Measurements from ENCODE around the gene GABRB1. TPM values are rescaled to one million over a fixed set of nuclear protein-coding genes. Genes with fewer than 3 reads are reported as not detected.

GABRB1 gene
- total and polyA plus RNA-seq, 2 donors (not counting 3 experiments of a cell fraction or from before 2014, with no cell fraction given) = not detected

- Histone ChIP-seq H3K4me2 (ENCODE audit: insufficient read depth, low read length) (no peak overlapping the region), H3K4me1 (ENCODE audit: control insufficient read depth, extremely low read depth, insufficient read depth, low read length) (no peaks in the 10 kb centered on the region), H3K4me3 (replicated peaks in 1 of 3; ENCODE audit: insufficient read depth in 1 of 3, low read depth in 1 of 3, low read length in 3 of 3) (no peak overlapping the region), H3K9me3 (replicated peaks; ENCODE audit: control insufficient read depth, insufficient read depth, low read length) (no peaks in the 10 kb centered on the region), H4K20me1 (replicated peaks; ENCODE audit: control insufficient read depth, extremely low read depth, insufficient read depth, low read length) (no peaks in the 10 kb centered on the region), H3K36me3 (ENCODE audit: control insufficient read depth in 2 of 2, extremely low read depth in 1 of 2, insufficient read depth in 2 of 2, low read length in 2 of 2) (no peaks in the 10 kb centered on the region), H2AFZ (ENCODE audit: low read depth, low read length) (no peak overlapping the region), H3K27me3 (ENCODE audit: control insufficient read depth in 2 of 2, insufficient read depth in 2 of 2, low read length in 2 of 2) (peaks cover 3 to 5% of the 10 kb centered on the region in 2 experiments), H3K79me2 (ENCODE audit: control insufficient read depth, insufficient read depth, low read length) (no peaks in the 10 kb centered on the region), H3K27ac (ENCODE audit: insufficient read depth, low read depth, low read length) (no peak overlapping the region), H3K9me1 (replicated peaks; ENCODE audit: control insufficient read depth, extremely low read depth, insufficient read depth, low read length) (no peaks in the 10 kb centered on the region), H3K9ac (replicated peaks; ENCODE audit: extremely low read depth, insufficient read depth, low read length) (no peak overlapping the region)
- BruUV-seq (replicated peaks) = no TSS peak
- CTCF ChIA-PET = interaction anchor here (1.4 kb wide), 1 partner anchor 69 kb away, joined by 3 read pairs; no protein-coding TSS in a partner anchor
- TF ChIP-seq MYC (IDR thresholded peaks at IDR 0.05; ENCODE audit: low read depth, low read length) (no peak), GATA2 (IDR thresholded peaks at IDR 0.05; ENCODE audit: insufficient read depth, insufficient read length, low read depth, low read length) (no peak), CTCF (IDR thresholded peaks at IDR 0.05; ENCODE audit: extremely low read depth in 1 of 2, insufficient read depth in 1 of 2, low read depth in 1 of 2, low read length in 2 of 2) (no peak), JUN (IDR thresholded peaks at IDR 0.05; ENCODE audit: borderline replicate concordance, insufficient read depth, insufficient read length, low read depth) (no peak), EZH2 (IDR thresholded peaks at IDR 0.05; ENCODE audit: borderline replicate concordance, low read depth, low read length, severe bottlenecking) (no peak), POLR2AphosphoS5 (IDR thresholded peaks at IDR 0.05; ENCODE audit: insufficient read depth, low read depth, low read length) (no peak)
- intact Hi-C loops (cut with micrococcal nuclease) (no loop called here), dilution Hi-C loops (cut with MboI; ENCODE audit: extremely low pct_ligation_motif_present, low sequenced_read_pairs) (no loop called here)
- FAIRE-seq (no peak), DNase-seq (ENCODE audit: low read depth, low spot score) (no peak)
- POLR2A ChIA-PET = no interaction called here
These were observed 22.8 kb downstream of the GABRB1 start for GRCh38 chr4:47054130-47054529.

Measured in endothelial cell of umbilical vein (primary cell).